Stromal cell of bone marrow (primary cell): ENCODE measurements around the gene HDAC1.
A peak's percentile ranks its signal among the peaks of the same experiment; 100 is the strongest.
"Not testable (repeated sequence)": the region's sequence is repeated elsewhere in the genome, so short reads cannot be mapped to it uniquely, and the experiment has no call there.

Experiments used
- DNase-seq: peaks from one replicate; pipeline ENCODE4 v3.0.0-alpha.2; 2012; ENCODE audit warnings: low read depth

The HDAC1 gene

GRCh38 chr1:32349211-32349708 is 57.4 kb downstream of the HDAC1 start:
- DNase-seq = no peak

GRCh38 chr1:32350785-32351398 is 59.0 kb downstream of the HDAC1 start:
- no peak for DNase-seq

- DNase-seq = peak; percentile 81
These were observed 59.7 kb downstream of the HDAC1 start for GRCh38 chr1:32351399-32352238.

- no peak for DNase-seq
These were observed 60.4 kb downstream of the HDAC1 start for GRCh38 chr1:32352239-32352745.

GRCh38 chr1:32352831-32353383 is 61.0 kb downstream of the HDAC1 start:
- DNase-seq = no peak

GRCh38 chr1:32353431-32353830 is 61.5 kb downstream of the HDAC1 start:
- DNase-seq = no peak

- DNase-seq = no peak
These were observed 62.1 kb downstream of the HDAC1 start for GRCh38 chr1:32353886-32354570.

GRCh38 chr1:32355778-32356177 is 63.9 kb downstream of the HDAC1 start:
- not testable (repeated sequence) for DNase-seq

GRCh38 chr1:32356478-32356877 is 64.6 kb downstream of the HDAC1 start:
- DNase-seq = no peak

- DNase-seq = no peak
These were observed 65.7 kb downstream of the HDAC1 start for GRCh38 chr1:32357614-32358013.

GRCh38 chr1:32358435-32358834 is 66.6 kb downstream of the HDAC1 start:
- DNase-seq = no peak

- DNase-seq = no peak
These were observed 69.4 kb downstream of the HDAC1 start for GRCh38 chr1:32361308-32361673.

- no peak for DNase-seq
These were observed 70.0 kb downstream of the HDAC1 start for GRCh38 chr1:32361674-32362473.

GRCh38 chr1:32362474-32363313 is 70.8 kb downstream of the HDAC1 start, which contains the start of the genes FAM229A and TSSK3:
TSS of gene FAM229A (minus strand) at chr1:32362485. CDS start at chr1:32362091, 394 bp downstream.
TSS of gene TSSK3 (plus strand) at chr1:32362539. CDS start at chr1:32362702, 163 bp downstream.
- DNase-seq = no peak

GRCh38 chr1:32363713-32364112 is 71.8 kb downstream of the HDAC1 start:
- DNase-seq = no peak

GRCh38 chr1:32364836-32365235 is 73.0 kb downstream of the HDAC1 start:
- DNase-seq = no peak

GRCh38 chr1:32365445-32365844 is 73.6 kb downstream of the HDAC1 start:
- no peak for DNase-seq

GRCh38 chr1:32367912-32368635 is 76.2 kb downstream of the HDAC1 start:
- DNase-seq = no peak

- DNase-seq = no peak
These were observed 80.4 kb downstream of the HDAC1 start for GRCh38 chr1:32372149-32372756.
